Left ventricle myocardium inferior (tissue), 1 donor: Measurements from ENCODE around the gene RER1. TPM values are rescaled to one million over a fixed set of nuclear protein-coding genes. Genes with fewer than 3 reads are reported as not detected.

ENCODE experiments used
- DNase-seq: peaks from one replicate; pipeline ENCODE4 v3.0.0-alpha.2; 2020
- H3K27ac ChIP-seq: fragments of 200-600 bp; replicated peaks from 2 replicates; pipeline ENCODE4 v1.8.0; 2021
- H3K27me3 ChIP-seq: fragments of 200-600 bp; 2 replicates; pipeline ENCODE4 v1.8.0; 2021; ENCODE audit warnings: low read depth
- H3K36me3 ChIP-seq: fragments of 200-600 bp; 2 replicates; pipeline ENCODE4 v1.8.0; 2021
- H3K4me1 ChIP-seq: fragments of 200-600 bp; 2 replicates; pipeline ENCODE4 v1.8.0; 2021
- H3K4me3 ChIP-seq: fragments of 200-600 bp; 2 replicates; pipeline ENCODE4 v1.8.0; 2021; ENCODE audit warnings: mild to moderate bottlenecking, moderate library complexity
- H3K9me3 ChIP-seq: fragments of 200-600 bp; replicated peaks from 2 replicates; pipeline ENCODE4 v1.8.0; 2021
- intact Hi-C: fragments of 100-400 bp; cut with micrococcal nuclease; formaldehyde crosslinking; loops from one replicate; pipeline ENCODE4 v1.11.0; 2022
- total RNA-seq: library from RNA; stranded (reverse); fragmentation: NEBNext Ultra II Directional; extraction: Animal tissue kit (Norgen Biotek cat#: 25700); gene quantifications from one replicate; pipeline ENCODE4 v1.2.1, GENCODE V29; 2021
- TF ChIP-seq, protein P1 (sequence below): fragments of 200-600 bp; IDR thresholded peaks from 2 replicates; pipeline ENCODE4 v1.8.0; 2021; ENCODE audit warnings: antibody characterized with exemption, mild to moderate bottlenecking, borderline replicate concordance
- donor health status: DM: no; HTN: yes; CAD: no; lungs with severe emphysema.

The RER1 gene
- total RNA-seq, 1 donor from 2014 or later, result 80.5 TPM

DNA sequence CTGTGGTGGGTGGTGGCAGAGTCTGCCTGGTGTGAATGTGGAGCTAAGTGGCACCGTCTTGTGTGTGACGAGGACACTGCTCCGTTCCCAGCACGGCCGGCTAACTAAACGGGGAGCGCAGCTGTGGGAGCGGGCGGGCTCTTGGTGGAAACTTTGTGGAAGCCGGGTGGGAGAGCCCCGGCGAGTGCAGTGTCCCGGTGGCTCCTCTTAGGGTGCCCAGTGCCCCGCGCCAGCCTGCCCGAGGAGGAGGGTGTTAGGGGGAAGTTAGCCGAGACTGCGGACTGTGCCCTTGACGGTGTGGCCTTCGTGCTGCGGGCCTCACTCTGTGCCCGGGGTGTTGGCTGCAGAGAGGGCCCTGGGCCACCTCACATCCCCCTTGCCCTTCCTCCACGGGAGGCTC lies 10.8 kb downstream of the RER1 start:
- no peak for DNase-seq
- TF ChIP-seq, protein P1, sequence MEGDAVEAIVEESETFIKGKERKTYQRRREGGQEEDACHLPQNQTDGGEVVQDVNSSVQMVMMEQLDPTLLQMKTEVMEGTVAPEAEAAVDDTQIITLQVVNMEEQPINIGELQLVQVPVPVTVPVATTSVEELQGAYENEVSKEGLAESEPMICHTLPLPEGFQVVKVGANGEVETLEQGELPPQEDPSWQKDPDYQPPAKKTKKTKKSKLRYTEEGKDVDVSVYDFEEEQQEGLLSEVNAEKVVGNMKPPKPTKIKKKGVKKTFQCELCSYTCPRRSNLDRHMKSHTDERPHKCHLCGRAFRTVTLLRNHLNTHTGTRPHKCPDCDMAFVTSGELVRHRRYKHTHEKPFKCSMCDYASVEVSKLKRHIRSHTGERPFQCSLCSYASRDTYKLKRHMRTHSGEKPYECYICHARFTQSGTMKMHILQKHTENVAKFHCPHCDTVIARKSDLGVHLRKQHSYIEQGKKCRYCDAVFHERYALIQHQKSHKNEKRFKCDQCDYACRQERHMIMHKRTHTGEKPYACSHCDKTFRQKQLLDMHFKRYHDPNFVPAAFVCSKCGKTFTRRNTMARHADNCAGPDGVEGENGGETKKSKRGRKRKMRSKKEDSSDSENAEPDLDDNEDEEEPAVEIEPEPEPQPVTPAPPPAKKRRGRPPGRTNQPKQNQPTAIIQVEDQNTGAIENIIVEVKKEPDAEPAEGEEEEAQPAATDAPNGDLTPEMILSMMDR, result no peak
- no peak overlapping the region for H3K4me3 ChIP-seq
- peaks cover 7% of the 10 kb centered on the region for H3K4me1 ChIP-seq
- H3K27ac ChIP-seq, result no peak overlapping the region
- no peaks in the 10 kb centered on the region for H3K27me3 ChIP-seq
- intact Hi-C loops, result no loop called here
- no peaks in the 10 kb centered on the region for H3K9me3 ChIP-seq
- peaks cover 97% of the 10 kb centered on the region for H3K36me3 ChIP-seq

DNA sequence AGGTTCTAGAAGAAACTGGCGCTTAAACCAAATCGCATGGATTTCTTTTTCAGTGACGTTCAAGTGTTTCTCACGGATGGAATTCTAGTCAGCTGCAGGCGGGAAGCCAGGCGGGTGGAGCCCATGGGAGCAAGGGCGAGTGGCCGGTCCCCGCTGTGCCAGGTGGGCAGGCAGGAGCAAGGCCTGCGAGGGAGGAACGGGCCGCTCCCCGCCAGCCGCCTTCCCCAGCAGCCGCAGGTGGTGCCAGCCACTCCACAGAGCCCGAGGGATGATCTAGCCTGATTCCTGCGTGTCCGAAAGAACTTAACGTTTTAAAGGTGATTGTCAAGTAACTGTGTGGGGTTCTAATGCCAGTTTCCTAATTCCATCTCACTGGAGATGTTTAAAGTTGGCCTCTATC lies 11.6 kb downstream of the RER1 start:
- intact Hi-C loops, result no loop called here
- H3K27ac ChIP-seq, result no peak overlapping the region
- no peaks in the 10 kb centered on the region for H3K9me3 ChIP-seq
- peaks cover 96% of the 10 kb centered on the region for H3K36me3 ChIP-seq
- TF ChIP-seq, protein P1, result no peak
- peaks cover 12% of the 10 kb centered on the region for H3K4me1 ChIP-seq
- no peak for DNase-seq
- no peaks in the 10 kb centered on the region for H3K27me3 ChIP-seq
- H3K4me3 ChIP-seq, result no peak overlapping the region

DNA sequence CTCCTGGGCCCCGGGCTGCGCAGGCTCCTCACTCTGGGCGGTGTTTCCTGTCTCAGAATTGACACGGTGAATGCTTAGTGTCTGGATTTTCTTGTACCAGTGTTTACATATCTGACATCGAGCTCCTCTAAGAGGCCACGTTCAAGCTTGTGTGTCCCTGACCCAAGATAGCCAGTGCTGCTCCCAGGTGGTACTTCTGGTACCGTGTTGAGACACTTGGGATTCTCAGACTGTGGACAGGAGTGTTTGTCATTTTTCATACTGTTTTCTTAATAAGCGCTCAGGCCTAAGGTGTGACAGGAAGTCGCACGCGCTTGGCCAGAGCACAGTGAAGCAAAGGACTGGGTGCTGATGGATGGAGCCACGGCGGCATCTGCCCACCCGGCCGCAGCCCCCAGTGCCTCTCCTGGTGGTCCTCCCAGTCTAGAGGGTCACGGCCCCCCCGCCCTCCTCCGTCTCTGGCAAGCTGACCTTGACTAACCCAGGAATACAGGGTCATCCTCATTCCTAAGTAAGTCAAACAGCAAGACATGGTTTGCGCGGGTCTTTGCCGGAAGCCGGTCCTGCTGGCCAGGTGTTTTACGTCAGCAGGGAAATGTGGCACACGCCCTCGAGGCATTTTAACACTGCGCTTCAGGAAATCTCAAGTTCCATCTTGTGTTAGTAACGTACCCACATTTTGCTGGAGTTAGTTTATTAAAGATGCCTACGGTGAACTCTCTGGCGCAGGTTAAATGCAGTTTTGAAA lies 12.7 kb downstream of the RER1 start:
- Histone ChIP-seq H3K27me3 (no peaks in the 10 kb centered on the region), H3K36me3 (peaks cover 88% of the 10 kb centered on the region), H3K27ac (no peak overlapping the region), H3K4me1 (peaks cover 23% of the 10 kb centered on the region), H3K9me3 (no peaks in the 10 kb centered on the region), H3K4me3 (no peak overlapping the region)
- no peak for DNase-seq
- intact Hi-C loops, result no loop called here
- TF ChIP-seq, protein P1, result no peak

DNA sequence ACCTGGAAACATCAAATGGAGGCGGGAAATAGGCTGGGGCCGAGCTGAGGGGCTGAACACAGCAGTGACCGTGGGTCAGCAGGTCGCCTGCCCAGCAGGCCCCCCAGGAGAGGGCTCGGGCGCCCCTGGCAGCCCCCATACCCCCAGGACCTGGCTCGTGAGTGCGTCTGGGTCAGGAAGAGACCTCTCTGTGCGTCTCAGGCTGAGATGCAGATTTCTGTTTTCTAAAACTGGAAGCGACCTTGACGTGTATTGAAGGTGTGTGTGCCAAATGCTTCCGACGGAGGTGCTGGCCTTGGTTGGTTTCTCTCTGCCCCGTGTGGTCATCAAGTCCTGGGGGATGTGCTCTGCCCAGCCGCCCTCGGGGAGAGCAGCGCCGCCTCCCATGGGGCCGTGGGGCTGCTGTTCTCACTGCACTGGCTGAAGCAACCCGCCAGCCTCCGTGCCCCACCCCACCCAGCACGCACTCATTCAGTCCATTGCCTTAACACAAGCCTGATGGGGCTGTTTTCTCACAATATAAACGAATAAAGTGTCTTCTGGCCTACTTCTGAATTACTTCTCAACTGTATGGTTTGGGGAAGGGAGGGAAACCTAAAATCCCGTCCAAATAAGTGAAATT lies 13.4 kb downstream of the RER1 start:
- H3K9me3 ChIP-seq, result no peaks in the 10 kb centered on the region
- no peak overlapping the region for H3K27ac ChIP-seq
- no peaks in the 10 kb centered on the region for H3K27me3 ChIP-seq
- peaks cover 24% of the 10 kb centered on the region for H3K4me1 ChIP-seq
- DNase-seq, result no peak
- no peak overlapping the region for H3K4me3 ChIP-seq
- TF ChIP-seq, protein P1, result no peak
- H3K36me3 ChIP-seq, result peaks cover 81% of the 10 kb centered on the region
- intact Hi-C loops, result no loop called here

DNA sequence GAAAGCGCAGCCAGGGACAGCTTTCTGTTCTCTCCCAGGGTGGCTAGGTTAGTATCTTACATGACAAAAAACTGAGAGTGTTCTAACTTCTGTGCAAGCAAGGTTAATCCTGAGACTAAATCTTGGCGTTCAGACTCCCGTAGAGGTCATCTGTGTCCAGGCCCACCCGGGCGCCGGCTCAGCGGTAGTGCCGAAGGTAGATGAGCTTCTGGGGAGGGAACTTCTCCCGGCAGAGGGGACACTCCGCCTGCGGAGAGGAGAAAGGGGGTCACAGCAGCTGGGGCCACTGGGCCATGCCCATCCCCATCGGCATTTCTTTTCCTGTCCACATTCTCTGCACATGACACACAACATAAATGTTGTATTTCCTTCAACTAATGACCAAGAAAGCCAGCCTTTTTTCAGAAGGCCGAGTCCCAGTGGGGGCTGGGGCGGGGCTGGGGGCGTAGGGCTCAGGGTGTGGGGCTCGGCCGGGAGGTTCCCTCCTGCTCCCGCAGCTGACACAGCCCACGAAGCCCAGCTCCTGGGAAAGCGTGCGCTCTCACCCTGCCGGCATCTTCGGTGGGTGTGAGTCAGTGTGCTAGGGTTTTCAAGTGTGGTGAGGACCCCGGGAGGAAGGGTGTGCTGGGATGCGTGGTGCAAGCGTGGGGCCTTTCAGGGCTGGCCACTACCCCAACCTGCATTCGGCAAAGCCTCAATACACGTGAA lies 14.1 kb downstream of the RER1 start:
- no peak overlapping the region for H3K27ac ChIP-seq
- peaks cover 24% of the 10 kb centered on the region for H3K4me1 ChIP-seq
- H3K27me3 ChIP-seq, result no peaks in the 10 kb centered on the region
- intact Hi-C loops, result no loop called here
- peaks cover 74% of the 10 kb centered on the region for H3K36me3 ChIP-seq
- no peak overlapping the region for H3K4me3 ChIP-seq
- H3K9me3 ChIP-seq, result no peaks in the 10 kb centered on the region
- no peak for DNase-seq
- TF ChIP-seq, protein P1, result no peak
